Stomach (tissue), 9 donors: Measurements from ENCODE around the gene PARD3. TPM values are rescaled to one million over a fixed set of nuclear protein-coding genes. Genes with fewer than 3 reads are reported as not detected.
A peak's percentile ranks its signal among the peaks of the same experiment; 100 is the strongest.

Experiments used
- DNase-seq, 2 donors: peaks; one replicate each; pipeline versions ENCODE4 v3.0.0 to v3.0.0-alpha.2; 2013 to 2019
- H3K27ac ChIP-seq, 5 donors: fragments of 200-600 bp in 4 of 5; sonication (generic) in 4 of 5; one replicate each; pipeline ENCODE4 v1.5.1; 2013 to 2019; ENCODE audit warnings: mild to moderate bottlenecking in 1 of 5, moderate library complexity in 1 of 5
- H3K27me3 ChIP-seq, 3 donors: fragments of 200-600 bp; sonication (generic); one replicate each; pipeline ENCODE4 v1.5.1; 2017 to 2019; ENCODE audit warnings: mixed run types in 1 of 3
- H3K36me3 ChIP-seq, 4 donors: fragments of 200-600 bp; sonication (generic); 1 replicate in 3 of 4; 2 replicates in 1 of 4; pipeline ENCODE4 v1.5.1; 2016 to 2019
- H3K4me1 ChIP-seq, 4 donors: fragments of 200-600 bp; sonication (generic); one replicate each; pipeline ENCODE4 v1.5.1; 2016 to 2019
- H3K4me3 ChIP-seq, 4 donors: fragments of 200-600 bp; sonication (generic) in 3 of 4; one replicate each; pipeline ENCODE4 v1.5.1; 2016 to 2019; ENCODE audit warnings: mild to moderate bottlenecking in 1 of 4
- H3K9me3 ChIP-seq, 4 donors: fragments of 200-600 bp; sonication (generic); one replicate each; pipeline ENCODE4 v1.5.1; 2016 to 2019
- EP300 ChIP-seq: sonication (generic); formaldehyde crosslinking; IDR thresholded peaks from one replicate; pipeline ENCODE4 v1.6.1; 2017; ENCODE audit warnings: antibody characterized with exemption
- POLR2A ChIP-seq, 4 donors: fragments of 450-650 bp; IDR thresholded peaks; one replicate each; pipeline ENCODE4 v1.6.1; 2016; ENCODE audit warnings: antibody characterized with exemption in 4 of 4, control low read depth in 2 of 4, mild to moderate bottlenecking in 1 of 4, moderate library complexity in 1 of 4
- POLR2AphosphoS5 ChIP-seq, 3 donors: sonication (generic); formaldehyde crosslinking; IDR thresholded peaks; one replicate each; pipeline ENCODE4 v1.6.1; 2016; ENCODE audit warnings: antibody characterized with exemption in 3 of 3
- WGBS, 5 donors: extraction: QIAGEN DNeasy Blood & Tissue Kit in 3 of 5; methylation state at CpG; one replicate each; pipeline versions ENCODE4 v1.1.5 to v1.1.7; 2013 to 2018; 5-methylcytosine and 5-hydroxymethylcytosine counted together
- intact Hi-C: fragments of 100-400 bp; cut with DNase I; formaldehyde crosslinking; loops from one replicate; pipeline ENCODE4 v1.15.1; 2023; ENCODE audit warnings: low total_unique reads
- polyA plus RNA-seq, 3 donors: library from polyadenylated mRNA; stranded (reverse); fragments of 200-250 nt; gene quantifications; one replicate each; pipeline ENCODE4 v1.2.3, GENCODE V29; 2013
- total RNA-seq, 5 donors: library from RNA; depleted of rRNA; stranded (reverse); fragments of >200 nt; gene quantifications; one replicate each; pipeline versions ENCODE4 v1.1.0 to v1.2.3, GENCODE V29; 2014 to 2016
- TF ChIP-seq, protein P1 (sequence below), 7 experiments: fragments of 450-650 bp in 4 of 7; fragments of 200-600 bp in 3 of 7; sonication (generic) in 3 of 7; IDR thresholded peaks; one replicate each; pipeline ENCODE4 v1.5.1; 2016 to 2019; ENCODE audit warnings: antibody characterized with exemption in 7 of 7, control low read depth in 2 of 7, mild to moderate bottlenecking in 1 of 7
- donor health status: healthy with polysubstance abuse.
- donor health status: Bipolar disorder and iron deficiency.
- donor health status: healthy.

The PARD3 gene
- total and polyA plus RNA-seq, 8 donors, result 13.7 to 118 (median 31.8) TPM

DNA sequence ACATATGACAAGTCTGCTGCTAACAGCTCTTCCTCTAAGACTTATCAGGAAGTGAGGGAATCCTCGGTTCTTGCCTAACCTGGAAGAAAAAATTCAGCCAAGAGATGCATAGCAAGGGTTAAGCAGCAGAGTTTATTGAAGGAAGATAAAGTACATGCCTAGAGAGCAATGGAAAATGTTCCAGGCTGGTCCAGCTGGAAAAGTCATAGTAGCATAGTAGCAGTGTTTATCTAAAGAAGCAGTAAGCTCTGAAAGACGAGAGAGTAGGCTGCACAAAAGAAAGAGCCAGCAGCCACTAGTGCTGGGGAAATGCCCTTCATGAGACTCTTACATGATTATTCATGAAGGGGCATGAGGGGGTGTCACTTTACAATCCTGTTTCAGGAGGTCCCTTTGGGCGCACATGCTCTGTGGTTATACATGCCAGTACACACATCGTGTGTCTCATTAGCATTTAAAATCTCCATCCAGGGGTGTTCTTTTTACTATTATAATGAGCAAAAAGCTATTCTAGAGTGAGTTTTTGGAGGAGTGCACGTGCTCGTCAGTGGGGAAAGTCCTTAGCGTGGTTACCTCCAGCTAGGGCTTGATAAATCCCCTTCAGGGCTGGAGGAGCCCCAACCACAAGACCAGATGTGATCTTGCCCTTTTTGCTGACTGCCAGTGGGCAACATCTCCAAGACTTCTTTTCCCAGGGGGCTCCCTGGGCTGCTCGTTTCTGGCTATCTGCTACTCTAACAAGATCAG is 716.1 kb downstream of the PARD3 start:
- H3K36me3 ChIP-seq, result no peaks in the 10 kb centered on the region
- peaks cover 0 to 18% (median 7%) of the 10 kb centered on the region in 4 donors for H3K9me3 ChIP-seq
- no peak overlapping the region for H3K27ac ChIP-seq
- peaks cover 0 to 14% (median 8%) of the 10 kb centered on the region in 4 donors for H3K4me1 ChIP-seq
- peak in 1 of 2 donors; percentile 46 for DNase-seq
- H3K4me3 ChIP-seq, result no peak overlapping the region
- no peak for TF ChIP-seq POLR2AphosphoS5 (IDR thresholded peaks at IDR 0.05)
- no peak for TF ChIP-seq EP300
- TF ChIP-seq, protein P1, sequence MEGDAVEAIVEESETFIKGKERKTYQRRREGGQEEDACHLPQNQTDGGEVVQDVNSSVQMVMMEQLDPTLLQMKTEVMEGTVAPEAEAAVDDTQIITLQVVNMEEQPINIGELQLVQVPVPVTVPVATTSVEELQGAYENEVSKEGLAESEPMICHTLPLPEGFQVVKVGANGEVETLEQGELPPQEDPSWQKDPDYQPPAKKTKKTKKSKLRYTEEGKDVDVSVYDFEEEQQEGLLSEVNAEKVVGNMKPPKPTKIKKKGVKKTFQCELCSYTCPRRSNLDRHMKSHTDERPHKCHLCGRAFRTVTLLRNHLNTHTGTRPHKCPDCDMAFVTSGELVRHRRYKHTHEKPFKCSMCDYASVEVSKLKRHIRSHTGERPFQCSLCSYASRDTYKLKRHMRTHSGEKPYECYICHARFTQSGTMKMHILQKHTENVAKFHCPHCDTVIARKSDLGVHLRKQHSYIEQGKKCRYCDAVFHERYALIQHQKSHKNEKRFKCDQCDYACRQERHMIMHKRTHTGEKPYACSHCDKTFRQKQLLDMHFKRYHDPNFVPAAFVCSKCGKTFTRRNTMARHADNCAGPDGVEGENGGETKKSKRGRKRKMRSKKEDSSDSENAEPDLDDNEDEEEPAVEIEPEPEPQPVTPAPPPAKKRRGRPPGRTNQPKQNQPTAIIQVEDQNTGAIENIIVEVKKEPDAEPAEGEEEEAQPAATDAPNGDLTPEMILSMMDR (IDR thresholded peaks at IDR 0.05), result no peak
- TF ChIP-seq POLR2A (IDR thresholded peaks at IDR 0.05), result no peak
- no peaks in the 10 kb centered on the region for H3K27me3 ChIP-seq
- 51 to 64% (median 57%) methylated on average over 8 of the region's 8 CpGs for WGBS, 5 donors
- intact Hi-C loops, result no loop called here

- intact Hi-C loops, result no loop called here
- peaks cover 0 to 18% (median 8%) of the 10 kb centered on the region in 4 donors for H3K9me3 ChIP-seq
- H3K36me3 ChIP-seq, result no peaks in the 10 kb centered on the region
- no peak overlapping the region for H3K27ac ChIP-seq
- TF ChIP-seq POLR2AphosphoS5 (IDR thresholded peaks at IDR 0.05), result no peak
- TF ChIP-seq, protein P1 (IDR thresholded peaks at IDR 0.05), result no peak
- H3K4me1 ChIP-seq, result peaks cover 0 to 10% (median 7%) of the 10 kb centered on the region in 4 donors
- no peak overlapping the region for H3K4me3 ChIP-seq
- no peak for DNase-seq
- no peaks in the 10 kb centered on the region for H3K27me3 ChIP-seq
Observed at GRCh38 chr10:34097682-34098081, 717.4 kb downstream of the PARD3 start.

DNA sequence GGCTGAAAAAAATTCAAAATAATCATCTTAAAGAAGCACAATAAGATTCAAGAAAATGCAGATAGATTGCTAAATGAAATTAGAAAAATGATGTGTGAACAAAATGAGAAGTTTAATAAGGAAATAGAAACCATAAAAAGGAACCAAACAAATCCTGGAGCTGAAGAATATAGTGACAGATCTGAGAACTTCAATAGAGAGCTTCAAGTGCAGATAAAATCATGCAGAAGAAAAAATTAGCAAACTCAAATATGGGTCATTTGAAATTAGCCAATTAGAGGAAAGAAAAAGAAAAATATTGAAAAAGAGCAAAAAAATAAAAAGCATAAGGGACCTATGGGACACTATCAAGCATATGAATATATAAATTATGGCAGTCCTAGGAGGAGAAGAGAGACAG is 720.1 kb downstream of the PARD3 start:
- no peak overlapping the region for H3K27ac ChIP-seq
- no peak overlapping the region for H3K4me3 ChIP-seq
- H3K36me3 ChIP-seq, result no peaks in the 10 kb centered on the region
- H3K9me3 ChIP-seq, result peaks cover 0 to 18% (median 8%) of the 10 kb centered on the region in 4 donors
- intact Hi-C loops, result no loop called here
- no peaks in the 10 kb centered on the region for H3K27me3 ChIP-seq
- DNase-seq, result no peak
- H3K4me1 ChIP-seq, result no peaks in the 10 kb centered on the region
- TF ChIP-seq POLR2AphosphoS5 (IDR thresholded peaks at IDR 0.05) (no peak), POLR2A (IDR thresholded peaks at IDR 0.05) (no peak), EP300 (no peak)
- TF ChIP-seq, protein P1 (IDR thresholded peaks at IDR 0.05), result no peak

DNA sequence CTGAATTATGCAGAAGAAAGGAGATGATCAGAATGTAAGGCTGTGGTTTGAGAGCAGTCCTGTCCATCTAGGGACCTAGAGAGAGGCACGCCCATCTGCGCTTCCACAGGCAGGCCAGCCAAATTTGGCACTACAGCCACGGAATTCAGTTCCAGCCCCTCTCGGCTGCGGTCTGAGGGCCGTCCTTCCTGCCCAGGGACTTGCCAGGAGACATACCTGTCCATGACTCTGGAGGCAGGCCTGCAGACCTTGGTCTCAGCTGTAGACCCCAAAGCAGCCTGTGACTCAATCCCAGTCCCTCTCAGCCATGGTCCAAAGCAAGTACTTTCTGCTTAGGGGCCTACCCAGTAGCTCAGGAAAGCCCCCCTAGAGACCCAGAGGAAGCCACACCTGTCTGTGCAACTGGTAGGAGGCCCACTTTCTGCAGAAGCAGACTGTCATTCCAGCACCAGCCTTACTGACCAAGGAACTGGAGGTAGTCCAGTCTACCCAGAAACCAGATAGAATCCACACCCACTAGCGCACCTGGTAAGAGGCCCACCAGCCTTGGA is 720.9 kb downstream of the PARD3 start:
- no peak overlapping the region for H3K27ac ChIP-seq
- H3K36me3 ChIP-seq, result no peaks in the 10 kb centered on the region
- DNase-seq, result no peak
- H3K4me3 ChIP-seq, result no peak overlapping the region
- no peaks in the 10 kb centered on the region for H3K27me3 ChIP-seq
- intact Hi-C loops, result no loop called here
- 71 to 95% (median 93%) methylated on average over 7 of the region's 7 CpGs for WGBS, 5 donors
- TF ChIP-seq EP300 (no peak), POLR2AphosphoS5 (IDR thresholded peaks at IDR 0.05) (no peak)
- H3K4me1 ChIP-seq, result no peaks in the 10 kb centered on the region
- H3K9me3 ChIP-seq, result peaks cover 0 to 14% (median 8%) of the 10 kb centered on the region in 4 donors

DNA sequence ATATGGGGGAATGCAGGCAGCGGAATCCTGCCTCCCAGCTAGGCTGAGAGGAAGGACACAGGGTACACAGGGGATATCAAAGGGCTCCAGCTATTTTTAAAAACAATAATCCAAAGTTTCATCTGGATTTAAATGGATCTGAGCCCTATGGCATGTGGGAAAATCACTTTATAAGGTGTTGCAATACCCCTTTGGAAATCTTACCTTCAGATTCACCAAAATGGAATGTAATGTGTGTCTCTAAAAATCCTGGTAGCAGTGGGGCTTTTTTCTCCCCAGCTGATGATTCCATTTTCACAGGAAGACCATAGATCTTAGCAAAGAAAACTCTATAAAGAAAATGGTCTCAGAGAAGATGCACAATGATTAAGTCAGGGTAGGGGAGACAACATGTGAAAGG is 722.2 kb downstream of the PARD3 start:
- Histone ChIP-seq H3K4me3 (no peak overlapping the region), H3K27ac (no peak overlapping the region), H3K4me1 (no peaks in the 10 kb centered on the region), H3K27me3 (no peaks in the 10 kb centered on the region), H3K36me3 (no peaks in the 10 kb centered on the region), H3K9me3 (peaks cover 0 to 11% (median 8%) of the 10 kb centered on the region in 4 donors)
- WGBS, 5 donors, result 81 to 97% (median 92%) methylated on average over 1 of the region's 1 CpG
- intact Hi-C loops, result no loop called here
- TF ChIP-seq POLR2AphosphoS5 (IDR thresholded peaks at IDR 0.05) (no peak), EP300 (no peak), POLR2A (IDR thresholded peaks at IDR 0.05) (no peak)
- TF ChIP-seq, protein P1 (IDR thresholded peaks at IDR 0.05), result no peak
- DNase-seq, result no peak
